HL-60 (cell line): ENCODE data around the gene CHKB.

Experiments
- DNase-seq, 2 experiments: peaks; one replicate each; pipeline ENCODE4 v3.0.0-alpha.2; 2010 to 2020; ENCODE audit warnings: low read depth in 1 of 2, low spot score in 1 of 2
- H3K27ac ChIP-seq: fragments of 250-450 bp; sonication (Bioruptor Pico); replicated peaks from 2 replicates; pipeline ENCODE4 v1.5.1; 2020; ENCODE audit warnings: mild to moderate bottlenecking, moderate library complexity
- H3K27me3 ChIP-seq: fragments of 250-450 bp; sonication (Bioruptor Pico); 2 replicates; pipeline ENCODE4 v1.5.1; 2021; ENCODE audit warnings: mild to moderate bottlenecking, moderate library complexity; ENCODE audit not compliant: insufficient read depth, poor library complexity, severe bottlenecking
- H3K4me3 ChIP-seq: replicated peaks from 2 replicates; pipeline ENCODE4 v1.5.1; 2011; ENCODE audit warnings: mild to moderate bottlenecking, control low read depth, low read length; ENCODE audit not compliant: insufficient read depth
- CTCF ChIP-seq: IDR thresholded peaks from one replicate; pipeline ENCODE4 v1.5.1; 2011; ENCODE audit warnings: low read length, control low read depth, inconsistent platforms; ENCODE audit not compliant: insufficient read depth
- GABPA ChIP-seq: IDR thresholded peaks from 2 replicates; pipeline ENCODE4 v1.6.1; 2012; ENCODE audit warnings: low read depth
- POLR2AphosphoS5 ChIP-seq: IDR thresholded peaks from 2 replicates; pipeline ENCODE4 v1.6.1; 2012; ENCODE audit warnings: low read depth
- REST ChIP-seq: IDR thresholded peaks from 2 replicates; pipeline ENCODE4 v1.6.1; 2012; ENCODE audit warnings: low read depth; ENCODE audit not compliant: insufficient replicate concordance
- SPI1 ChIP-seq: IDR thresholded peaks from 2 replicates; pipeline ENCODE4 v1.6.1; 2012; ENCODE audit warnings: low read depth, mild to moderate bottlenecking, borderline replicate concordance

The CHKB gene

GRCh38 chr22:50605613-50606074, 23.0 kb upstream of the CHKB start:
- Histone ChIP-seq H3K27ac (no peak overlapping the region), H3K27me3 (peaks cover 41% of the 10 kb centered on the region), H3K4me3 (no peak overlapping the region)
- DNase-seq: no peak
- TF ChIP-seq SPI1 (no peak), POLR2AphosphoS5 (no peak), REST (no peak), GABPA (no peak), CTCF (no peak)

GRCh38 chr22:50605002-50605612, 22.5 kb upstream of the CHKB start:
- DNase-seq: no peak
- TF ChIP-seq GABPA: no peak
- no peak for TF ChIP-seq POLR2AphosphoS5
- no peak for TF ChIP-seq REST
- TF ChIP-seq SPI1: no peak
- no peak for TF ChIP-seq CTCF
- H3K27ac ChIP-seq: no peak overlapping the region
- H3K27me3 ChIP-seq: peaks cover 41% of the 10 kb centered on the region
- H3K4me3 ChIP-seq: no peak overlapping the region

- Histone ChIP-seq H3K4me3 (no peak overlapping the region), H3K27me3 (peaks cover 47% of the 10 kb centered on the region), H3K27ac (no peak overlapping the region)
- TF ChIP-seq SPI1 (no peak), GABPA (no peak), POLR2AphosphoS5 (no peak), REST (no peak), CTCF (no peak)
- no peak for DNase-seq
Measured at GRCh38 chr22:50604256-50605001, 21.8 kb upstream of the CHKB start.
